ENCODE data around the gene NRG2.

The NRG2 gene

GRCh38 chr5:139900546-139901250 is 142.4 kb downstream of the NRG2 start:
- H3K27ac ChIP-seq (ENCODE audit: low read depth, low read length), result no peak overlapping the region
- H3K4me1 ChIP-seq (ENCODE audit: control insufficient read depth, low read length), result no peaks in the 10 kb centered on the region
- H3K4me2 ChIP-seq (ENCODE audit: low read length), result no peak overlapping the region
- no peaks in the 10 kb centered on the region for H3K9me3 ChIP-seq (ENCODE audit: control insufficient read depth, insufficient read depth, low read length)
- no peaks in the 10 kb centered on the region for H3F3A ChIP-seq (ENCODE audit: control insufficient read depth, insufficient read depth)
- no peaks in the 10 kb centered on the region for H4K20me1 ChIP-seq (ENCODE audit: control insufficient read depth, insufficient read depth, low read depth, low read length)
- H3K36me3 ChIP-seq (ENCODE audit: control insufficient read depth, low read length), result no peaks in the 10 kb centered on the region
- no peaks in the 10 kb centered on the region for H3K79me2 ChIP-seq (ENCODE audit: control insufficient read depth, low read length)
- no peak overlapping the region for H3K4me3 ChIP-seq (ENCODE audit: low read length)
- H3K9me2 ChIP-seq (replicated peaks; ENCODE audit: control insufficient read depth, low read length), result no peaks in the 10 kb centered on the region
- peaks cover 53% of the 10 kb centered on the region for H3K27me3 ChIP-seq (ENCODE audit: control insufficient read depth, low read length)
- TF ChIP-seq EZH2phosphoT487 (IDR thresholded peaks at IDR 0.05; ENCODE audit: borderline replicate concordance, low read length) (no peak), CTCF (IDR thresholded peaks at IDR 0.05; ENCODE audit: low read depth, low read length, poor library complexity, severe bottlenecking) (no peak)

- Histone ChIP-seq H3K4me1 (ENCODE audit: control insufficient read depth, low read length) (no peaks in the 10 kb centered on the region), H3K9me3 (ENCODE audit: control insufficient read depth, insufficient read depth, low read length) (no peaks in the 10 kb centered on the region), H3K4me2 (ENCODE audit: low read length) (no peak overlapping the region), H3K79me2 (ENCODE audit: control insufficient read depth, low read length) (no peaks in the 10 kb centered on the region), H4K20me1 (ENCODE audit: control insufficient read depth, insufficient read depth, low read depth, low read length) (no peaks in the 10 kb centered on the region), H3K4me3 (ENCODE audit: low read length) (no peak overlapping the region), H3K27ac (ENCODE audit: low read depth, low read length) (no peak overlapping the region), H3F3A (ENCODE audit: control insufficient read depth, insufficient read depth) (no peaks in the 10 kb centered on the region), H3K36me3 (ENCODE audit: control insufficient read depth, low read length) (no peaks in the 10 kb centered on the region), H3K9me2 (replicated peaks; ENCODE audit: control insufficient read depth, low read length) (no peaks in the 10 kb centered on the region), H3K27me3 (ENCODE audit: control insufficient read depth, low read length) (peaks cover 49% of the 10 kb centered on the region)
- TF ChIP-seq CTCF (IDR thresholded peaks at IDR 0.05; ENCODE audit: low read depth, low read length, poor library complexity, severe bottlenecking) (no peak), EZH2phosphoT487 (IDR thresholded peaks at IDR 0.05; ENCODE audit: borderline replicate concordance, low read length) (no peak)
These were observed 144.1 kb downstream of the NRG2 start for GRCh38 chr5:139898981-139899380.

GRCh38 chr5:139897982-139898381 is 145.1 kb downstream of the NRG2 start:
- Histone ChIP-seq H3K4me1 (ENCODE audit: control insufficient read depth, low read length) (no peaks in the 10 kb centered on the region), H3K79me2 (ENCODE audit: control insufficient read depth, low read length) (no peaks in the 10 kb centered on the region), H3K4me3 (ENCODE audit: low read length) (no peak overlapping the region), H3F3A (ENCODE audit: control insufficient read depth, insufficient read depth) (no peaks in the 10 kb centered on the region), H3K9me2 (replicated peaks; ENCODE audit: control insufficient read depth, low read length) (no peaks in the 10 kb centered on the region), H4K20me1 (ENCODE audit: control insufficient read depth, insufficient read depth, low read depth, low read length) (no peaks in the 10 kb centered on the region), H3K27me3 (ENCODE audit: control insufficient read depth, low read length) (peaks cover 42% of the 10 kb centered on the region), H3K4me2 (ENCODE audit: low read length) (no peak overlapping the region), H3K27ac (ENCODE audit: low read depth, low read length) (no peak overlapping the region), H3K36me3 (ENCODE audit: control insufficient read depth, low read length) (no peaks in the 10 kb centered on the region), H3K9me3 (ENCODE audit: control insufficient read depth, insufficient read depth, low read length) (no peaks in the 10 kb centered on the region)
- TF ChIP-seq EZH2phosphoT487 (IDR thresholded peaks at IDR 0.05; ENCODE audit: borderline replicate concordance, low read length), result no peak
- TF ChIP-seq CTCF (IDR thresholded peaks at IDR 0.05; ENCODE audit: low read depth, low read length, poor library complexity, severe bottlenecking), result no peak
